Activated CD8-positive, alpha-beta memory T cell treated with anti-CD3 and anti-CD28 coated beads, Interleukin-2, amount 50 U/mL, for 24 hours (primary cell): ENCODE results near the gene SHANK3.
"Not testable (repeated sequence)": the region's sequence is repeated elsewhere in the genome, so short reads cannot be mapped to it uniquely, and the experiment has no call there.

ENCODE experiments used
- DNase-seq: peaks from one replicate; pipeline ENCODE4 v3.0.0-alpha.2; 2020; ENCODE audit errors: extremely low read depth

SHANK3 gene

GRCh38 chr22:50653256-50653655, 19.4 kb upstream of the SHANK3 start:
- DNase-seq, result no peak

DNA sequence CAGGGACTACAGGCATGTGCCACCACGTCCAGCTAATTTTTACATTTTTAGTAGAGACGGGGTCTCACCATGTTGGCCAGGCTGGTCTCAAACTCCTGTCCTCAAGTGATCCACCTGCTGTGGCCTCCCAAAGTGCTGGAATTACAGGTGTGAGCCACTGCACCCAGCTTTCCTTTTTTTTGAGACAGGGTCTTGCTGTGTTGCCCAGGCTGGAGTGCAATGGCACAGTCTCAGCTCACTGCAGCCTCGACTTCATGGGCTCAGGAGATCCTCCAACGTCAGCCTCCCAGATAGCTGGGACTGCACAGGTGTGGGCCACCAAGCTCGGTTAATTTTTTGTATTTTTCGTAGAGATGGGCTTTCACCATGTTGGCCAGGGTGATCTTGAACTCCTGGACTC, 18.0 kb upstream of the SHANK3 start:
- DNase-seq, result not testable (repeated sequence)

DNA sequence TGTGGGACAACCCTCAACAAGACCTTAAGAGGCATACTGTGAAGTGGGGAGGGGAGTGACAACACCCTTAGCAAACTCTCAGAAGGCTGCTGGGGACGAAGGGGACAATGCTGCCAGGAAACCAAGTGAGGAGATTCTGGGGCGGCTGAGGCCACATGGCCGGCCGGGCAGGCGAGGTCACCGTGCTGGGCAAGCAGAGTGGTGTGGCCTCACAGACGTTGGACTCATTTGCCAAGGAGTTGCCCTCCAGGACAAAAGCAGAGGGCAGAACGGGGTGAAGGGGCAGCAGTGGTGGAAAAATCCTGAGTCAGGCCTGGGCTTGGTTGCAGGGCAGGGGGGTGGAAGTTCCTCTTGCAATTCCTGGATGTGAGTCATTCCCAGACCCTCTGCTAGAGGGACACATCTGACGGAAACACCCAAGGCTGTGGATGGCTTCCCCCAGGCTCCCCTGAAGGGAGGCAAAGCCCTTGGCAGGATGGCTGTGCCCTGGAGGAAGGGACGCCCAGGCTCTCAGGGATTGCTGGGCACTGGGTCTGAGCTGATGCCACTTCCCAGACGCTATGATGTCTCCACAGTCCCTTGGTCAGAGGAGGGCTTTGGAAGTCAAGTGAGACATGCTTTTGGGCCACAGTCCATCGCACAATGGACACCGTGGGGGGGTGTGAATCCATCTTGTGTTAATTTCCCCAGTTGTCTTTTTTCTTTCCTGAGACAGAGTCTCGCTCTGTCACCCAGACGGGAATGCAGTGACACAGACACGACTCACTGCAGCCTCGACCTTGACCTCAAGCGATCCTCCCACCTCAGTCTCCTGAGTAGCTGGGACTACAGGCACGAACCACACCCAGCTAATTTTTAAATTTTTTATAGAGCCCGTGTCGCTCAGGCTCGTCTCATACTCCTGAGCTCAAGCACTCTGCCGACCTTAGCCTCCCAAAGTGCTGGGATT, 16.2 kb upstream of the SHANK3 start:
- DNase-seq, result no peak

- no peak for DNase-seq
Measured at GRCh38 chr22:50657925-50658324, 14.7 kb upstream of the SHANK3 start.

DNA sequence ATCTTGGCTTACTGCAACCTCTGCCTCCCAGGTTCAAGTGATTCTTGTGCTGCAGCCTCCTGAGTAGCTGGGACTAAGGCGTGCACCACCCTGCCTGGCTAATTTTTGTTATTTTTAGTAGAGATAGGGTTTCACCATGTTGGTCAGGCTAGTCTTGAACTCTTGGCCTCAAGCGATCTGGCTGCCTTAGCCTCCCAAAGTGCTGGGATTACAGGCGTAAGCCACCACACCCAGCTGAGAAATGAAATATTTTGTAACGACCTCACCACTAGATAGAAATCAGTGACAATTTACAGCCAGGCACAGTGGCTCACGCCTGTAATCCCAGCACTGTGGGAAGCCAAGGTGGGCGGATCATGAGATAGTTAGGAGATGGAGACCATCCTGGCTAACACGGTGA, 12.9 kb upstream of the SHANK3 start:
- not testable (repeated sequence) for DNase-seq

GRCh38 chr22:50660306-50660705, 12.3 kb upstream of the SHANK3 start:
- no peak for DNase-seq

- no peak for DNase-seq
Measured at GRCh38 chr22:50665212-50665611, 7.4 kb upstream of the SHANK3 start.

- no peak for DNase-seq
Measured at GRCh38 chr22:50665738-50666137, 6.9 kb upstream of the SHANK3 start.

DNA sequence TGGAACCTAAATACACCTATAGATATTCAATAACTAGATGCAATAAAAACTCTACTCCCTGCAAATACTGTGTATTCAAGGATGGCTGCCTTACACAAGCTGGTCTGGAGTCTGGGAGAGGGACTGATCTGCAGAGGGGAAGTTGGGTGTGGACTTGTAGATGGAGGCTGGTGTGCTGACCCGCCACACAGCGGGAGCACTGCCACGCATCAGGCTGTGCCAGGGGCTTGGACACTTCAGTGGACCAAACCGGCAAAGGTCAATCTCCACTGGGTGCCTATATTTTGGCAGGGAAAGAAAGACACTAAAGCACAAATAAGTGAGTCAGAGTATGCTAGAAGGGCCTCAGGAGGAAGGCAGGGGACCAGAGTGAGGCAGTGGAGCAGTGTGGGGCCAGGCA, 2.1 kb upstream of the SHANK3 start:
- no peak for DNase-seq

DNA sequence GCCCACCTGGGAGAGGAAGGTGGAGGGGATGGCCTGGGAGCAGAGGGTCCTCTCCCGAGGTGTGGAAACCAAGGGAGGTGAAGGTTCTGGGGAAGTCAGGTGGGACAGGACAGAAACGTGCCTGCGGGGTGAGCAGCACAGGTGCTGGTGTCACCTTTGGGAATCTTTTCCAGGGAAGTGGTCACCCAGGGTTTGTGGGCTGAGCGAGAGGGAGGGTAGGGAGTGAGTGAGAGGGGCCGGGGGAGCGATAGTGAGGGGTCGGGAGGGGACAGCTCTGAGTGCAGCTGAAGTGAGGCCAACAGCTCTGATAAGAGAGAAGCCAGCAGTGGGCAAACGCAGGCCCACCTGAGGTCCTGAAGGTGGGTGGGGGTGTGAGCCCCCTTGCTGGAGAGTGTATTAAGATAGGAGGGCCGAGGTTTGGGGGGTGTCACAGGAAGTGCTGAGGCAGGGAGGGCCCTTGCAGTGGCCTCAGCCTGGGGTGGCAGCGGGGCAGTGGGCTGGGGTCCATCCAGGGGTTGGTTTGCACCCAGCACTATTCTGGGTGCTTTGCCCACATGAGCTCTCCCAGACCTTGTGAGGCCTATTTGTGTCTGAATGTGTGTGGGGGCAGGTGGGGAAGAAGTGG, 1.6 kb upstream of the SHANK3 start:
- no peak for DNase-seq

- no peak for DNase-seq
Measured at GRCh38 chr22:50671641-50672040, 982 bp upstream of the SHANK3 start.

- DNase-seq, result no peak
Measured at GRCh38 chr22:50672041-50672440, 582 bp upstream of the SHANK3 start.

DNA sequence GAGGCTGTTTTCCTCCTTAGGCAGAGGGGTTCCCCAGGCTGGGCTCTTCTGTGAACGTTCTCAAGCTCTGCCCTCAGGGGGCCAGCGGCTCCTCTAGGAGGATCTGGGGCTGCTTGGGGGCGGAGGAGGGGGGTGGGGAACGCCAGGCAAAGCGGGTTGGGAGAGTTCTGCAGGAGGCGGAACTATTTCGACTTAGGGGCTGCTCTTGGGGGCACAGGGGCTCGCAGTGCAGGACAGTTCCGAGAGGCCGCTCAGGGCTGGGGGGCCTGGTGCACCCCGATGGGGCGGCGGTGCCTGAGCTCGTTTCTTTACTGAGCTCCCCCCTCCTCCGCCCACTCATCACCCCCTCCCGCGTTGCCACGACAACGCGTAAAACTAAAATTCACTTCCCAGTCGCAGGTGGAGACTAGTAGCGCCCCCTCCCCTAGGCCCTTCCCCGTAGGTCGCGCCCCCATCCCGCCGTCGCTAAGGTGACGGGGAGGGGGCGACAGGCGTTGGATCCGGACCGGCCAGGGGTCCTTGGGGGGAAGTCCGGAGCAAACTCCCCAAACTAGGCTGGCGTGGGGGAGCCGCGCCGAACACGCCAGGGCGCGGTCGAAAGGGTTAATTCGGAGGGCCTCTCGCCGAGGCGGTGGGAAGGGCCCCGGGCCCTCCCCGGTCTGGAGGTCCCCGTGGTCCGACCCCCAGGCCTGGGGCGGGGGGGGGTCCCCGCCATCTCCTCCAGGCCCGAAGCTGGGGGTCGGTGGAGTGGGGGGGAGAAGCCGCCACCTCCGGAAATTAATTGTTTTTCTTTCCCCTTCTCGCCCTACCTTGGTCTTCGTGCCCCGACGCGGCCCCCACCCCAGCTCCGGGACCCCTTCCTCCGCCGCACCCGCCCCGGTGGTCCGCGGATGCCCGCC, 857 bp downstream of the SHANK3 start:
- DNase-seq, result no peak

GRCh38 chr22:50674130-50674500, 1.5 kb downstream of the SHANK3 start:
- no peak for DNase-seq

GRCh38 chr22:50674606-50675552, 2.3 kb downstream of the SHANK3 start:
- no peak for DNase-seq

- DNase-seq, result no peak
Measured at GRCh38 chr22:50675553-50676179, 3.0 kb downstream of the SHANK3 start.

- no peak for DNase-seq
Measured at GRCh38 chr22:50676180-50676636, 3.6 kb downstream of the SHANK3 start.

- DNase-seq, result no peak
Measured at GRCh38 chr22:50676661-50677492, 4.3 kb downstream of the SHANK3 start.

DNA sequence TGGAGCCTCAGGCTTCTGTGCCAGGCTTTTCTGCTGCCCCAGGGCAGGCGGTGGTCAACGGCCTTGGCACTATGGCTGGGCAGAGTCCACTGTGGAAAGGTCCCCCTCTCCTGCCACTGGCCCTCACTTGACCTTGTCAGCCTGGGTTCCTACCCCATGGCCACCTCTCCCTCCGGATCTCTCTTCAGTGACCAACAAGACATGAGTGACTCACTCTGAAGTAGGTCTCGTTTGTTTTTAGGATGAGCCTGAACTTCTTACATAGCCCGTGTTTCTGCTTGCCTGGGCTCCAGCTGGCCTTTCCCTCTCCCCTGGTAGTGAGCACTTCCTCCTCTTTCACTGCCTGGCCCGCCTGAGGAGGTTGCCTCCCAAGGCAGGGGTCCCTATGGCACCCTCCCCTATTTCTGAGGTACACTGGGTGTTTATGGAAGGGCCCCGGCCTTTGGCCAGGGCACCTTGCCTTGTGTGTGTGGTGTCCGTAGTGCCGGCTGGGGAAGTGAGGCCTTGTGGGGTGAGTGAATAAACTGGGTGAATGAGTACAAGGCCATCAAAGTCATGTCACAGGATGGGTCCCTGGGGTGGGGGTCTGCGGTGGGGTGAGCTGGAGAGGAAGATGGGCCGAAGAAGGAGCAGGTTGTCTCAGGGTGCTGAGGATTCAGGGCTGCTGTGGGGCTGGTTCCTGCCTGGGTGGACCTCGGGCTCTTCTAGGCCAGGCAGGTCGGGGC, 5.0 kb downstream of the SHANK3 start:
- no peak for DNase-seq
